ENCODE results near the gene ENPP1.

GRCh38 chr6:131838051-131838450, 30.2 kb downstream of the ENPP1 start:
- TF ChIP-seq EZH2 (IDR thresholded peaks at IDR 0.05) (no peak), CTCF (IDR thresholded peaks at IDR 0.05 in 2 of 3, conservative IDR thresholded peaks at IDR 0.05 in 1 of 3; ENCODE audit: borderline replicate concordance in 1 of 3, insufficient read depth in 1 of 3, low read depth in 2 of 3, low read length in 2 of 3) (no peak), CEBPB (IDR thresholded peaks at IDR 0.05; ENCODE audit: low read depth) (no peak), EGR1 (IDR thresholded peaks at IDR 0.05; ENCODE audit: low read depth) (no peak), SP1 (IDR thresholded peaks at IDR 0.05; ENCODE audit: low read depth) (no peak), ATF3 (IDR thresholded peaks at IDR 0.05) (no peak), POLR2AphosphoS5 (IDR thresholded peaks at IDR 0.05; ENCODE audit: low read depth, low read length) (no peak)

All from HCT116 (cell line).